Osteoblast (primary cell): ENCODE measurements around the gene GTPBP10. TPM values are rescaled to one million over a fixed set of nuclear protein-coding genes. Genes with fewer than 3 reads are reported as not detected.

Experiments
- DNase-seq: peaks from one replicate; pipeline ENCODE4 v3.0.0; 2011; ENCODE audit warnings: low spot score, mixed read lengths; ENCODE audit not compliant: insufficient read length; ENCODE audit errors: missing footprints
- H2AFZ ChIP-seq: 2 replicates; pipeline ENCODE4 v1.6.0; 2011; ENCODE audit warnings: mild to moderate bottlenecking, low read length
- H3K27ac ChIP-seq: 2 replicates; pipeline ENCODE4 v1.5.1; 2011; ENCODE audit warnings: mild to moderate bottlenecking, low read depth, low read length, moderate library complexity
- H3K27me3 ChIP-seq: 2 replicates; pipeline ENCODE4 v1.6.0; 2012; ENCODE audit warnings: mild to moderate bottlenecking, control low read depth, inconsistent platforms, low read length, moderate library complexity; ENCODE audit not compliant: insufficient read depth
- H3K36me3 ChIP-seq: 2 replicates; pipeline ENCODE4 v1.5.1; 2011; ENCODE audit warnings: mild to moderate bottlenecking, low read length, control low read depth, moderate library complexity; ENCODE audit not compliant: insufficient read depth
- H3K4me1 ChIP-seq: 2 replicates; pipeline ENCODE4 v1.5.1; 2011; ENCODE audit warnings: mild to moderate bottlenecking, low read length, control low read depth, moderate library complexity; ENCODE audit not compliant: insufficient read depth
- H3K4me2 ChIP-seq: 2 replicates; pipeline ENCODE4 v1.6.0; 2011; ENCODE audit warnings: mild to moderate bottlenecking, low read length; ENCODE audit not compliant: insufficient read depth
- H3K4me3 ChIP-seq: fragments of 200-600 bp; sonication (generic); 3 replicates; pipeline ENCODE4 v1.5.1; 2012; ENCODE audit warnings: mild to moderate bottlenecking, low read length, inconsistent platforms; ENCODE audit not compliant: insufficient read depth
- H3K79me2 ChIP-seq: 2 replicates; pipeline ENCODE4 v1.6.0; 2012; ENCODE audit warnings: mild to moderate bottlenecking, low read length, control low read depth, inconsistent platforms; ENCODE audit not compliant: insufficient read depth
- H3K9me3 ChIP-seq: 2 replicates; pipeline ENCODE4 v1.5.1; 2011; ENCODE audit warnings: low read depth, low read length, control low read depth
- H4K20me1 ChIP-seq: 2 replicates; pipeline ENCODE4 v1.6.0; 2012; ENCODE audit warnings: mild to moderate bottlenecking, low read length, control low read depth; ENCODE audit not compliant: insufficient read depth
- total RNA-seq: library from RNA; depleted of rRNA; stranded (reverse); fragments of >200 nt; gene quantifications from 2 replicates; pipeline ENCODE4 v1.2.3, GENCODE V29; 2012
- TF ChIP-seq, protein P1 (sequence below): IDR thresholded peaks from 2 replicates; pipeline ENCODE4 v1.5.1; 2011; ENCODE audit warnings: mild to moderate bottlenecking, low read depth, low read length, moderate library complexity; ENCODE audit errors: extremely low read depth

The GTPBP10 gene
- total RNA-seq, 1 donor = 21.0 TPM

DNA sequence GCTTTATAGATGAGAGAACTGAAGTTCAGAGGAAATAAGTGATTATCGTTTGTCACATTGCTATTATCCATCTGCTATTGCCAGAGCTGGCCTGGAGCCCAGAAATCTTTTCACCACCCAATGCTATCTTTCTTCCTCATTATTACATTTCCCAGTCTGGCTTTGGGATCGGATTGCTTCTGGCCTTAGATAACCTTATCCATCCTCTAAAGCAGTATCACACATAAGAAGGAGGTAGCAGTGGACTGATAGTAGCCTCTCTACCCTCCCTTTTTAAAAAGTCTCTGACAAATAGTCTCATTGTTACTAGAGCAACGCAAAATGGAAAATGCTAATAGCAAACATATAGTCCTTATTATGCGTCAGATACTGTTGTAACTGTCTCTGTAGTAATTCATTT, 55.5 kb downstream of the GTPBP10 start:
- Histone ChIP-seq H3K36me3 (peaks cover 14% of the 10 kb centered on the region), H3K79me2 (peaks cover 26% of the 10 kb centered on the region), H3K4me1 (peaks cover 12% of the 10 kb centered on the region), H3K4me3 (no peak overlapping the region), H3K27ac (no peak overlapping the region), H2AFZ (no peak overlapping the region), H4K20me1 (no peaks in the 10 kb centered on the region), H3K9me3 (no peaks in the 10 kb centered on the region), H3K4me2 (no peak overlapping the region), H3K27me3 (no peaks in the 10 kb centered on the region)
- TF ChIP-seq, protein P1, sequence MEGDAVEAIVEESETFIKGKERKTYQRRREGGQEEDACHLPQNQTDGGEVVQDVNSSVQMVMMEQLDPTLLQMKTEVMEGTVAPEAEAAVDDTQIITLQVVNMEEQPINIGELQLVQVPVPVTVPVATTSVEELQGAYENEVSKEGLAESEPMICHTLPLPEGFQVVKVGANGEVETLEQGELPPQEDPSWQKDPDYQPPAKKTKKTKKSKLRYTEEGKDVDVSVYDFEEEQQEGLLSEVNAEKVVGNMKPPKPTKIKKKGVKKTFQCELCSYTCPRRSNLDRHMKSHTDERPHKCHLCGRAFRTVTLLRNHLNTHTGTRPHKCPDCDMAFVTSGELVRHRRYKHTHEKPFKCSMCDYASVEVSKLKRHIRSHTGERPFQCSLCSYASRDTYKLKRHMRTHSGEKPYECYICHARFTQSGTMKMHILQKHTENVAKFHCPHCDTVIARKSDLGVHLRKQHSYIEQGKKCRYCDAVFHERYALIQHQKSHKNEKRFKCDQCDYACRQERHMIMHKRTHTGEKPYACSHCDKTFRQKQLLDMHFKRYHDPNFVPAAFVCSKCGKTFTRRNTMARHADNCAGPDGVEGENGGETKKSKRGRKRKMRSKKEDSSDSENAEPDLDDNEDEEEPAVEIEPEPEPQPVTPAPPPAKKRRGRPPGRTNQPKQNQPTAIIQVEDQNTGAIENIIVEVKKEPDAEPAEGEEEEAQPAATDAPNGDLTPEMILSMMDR = no peak
- no peak for DNase-seq

DNA sequence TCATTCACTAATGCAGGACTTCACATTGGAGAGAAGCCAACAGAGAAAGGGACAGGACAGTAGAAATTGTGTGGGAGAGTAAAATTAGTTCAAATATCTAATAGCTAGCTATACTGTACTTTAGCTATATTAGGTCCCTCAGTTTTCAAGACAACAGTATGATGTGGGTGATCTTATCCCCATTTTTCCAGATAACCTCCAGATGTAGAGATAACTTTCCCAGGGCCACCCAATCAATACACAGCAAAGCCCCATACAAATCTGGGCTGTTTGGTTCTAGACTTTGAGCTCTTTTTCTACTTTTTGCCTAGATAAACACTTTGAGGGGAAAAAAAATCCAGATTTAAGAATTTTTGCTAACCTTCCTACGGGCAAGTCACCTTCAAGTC, 56.3 kb downstream of the GTPBP10 start:
- TF ChIP-seq, protein P1 = no peak
- DNase-seq = no peak
- Histone ChIP-seq H4K20me1 (no peaks in the 10 kb centered on the region), H2AFZ (peak overlapping the region; percentile 93), H3K79me2 (peaks cover 34% of the 10 kb centered on the region), H3K4me3 (peak overlapping the region; percentile 88), H3K27ac (peak overlapping the region; percentile 100), H3K27me3 (no peaks in the 10 kb centered on the region), H3K4me1 (peaks cover 12% of the 10 kb centered on the region), H3K4me2 (peak overlapping the region; percentile 100), H3K36me3 (peaks cover 14% of the 10 kb centered on the region), H3K9me3 (no peaks in the 10 kb centered on the region)

DNA sequence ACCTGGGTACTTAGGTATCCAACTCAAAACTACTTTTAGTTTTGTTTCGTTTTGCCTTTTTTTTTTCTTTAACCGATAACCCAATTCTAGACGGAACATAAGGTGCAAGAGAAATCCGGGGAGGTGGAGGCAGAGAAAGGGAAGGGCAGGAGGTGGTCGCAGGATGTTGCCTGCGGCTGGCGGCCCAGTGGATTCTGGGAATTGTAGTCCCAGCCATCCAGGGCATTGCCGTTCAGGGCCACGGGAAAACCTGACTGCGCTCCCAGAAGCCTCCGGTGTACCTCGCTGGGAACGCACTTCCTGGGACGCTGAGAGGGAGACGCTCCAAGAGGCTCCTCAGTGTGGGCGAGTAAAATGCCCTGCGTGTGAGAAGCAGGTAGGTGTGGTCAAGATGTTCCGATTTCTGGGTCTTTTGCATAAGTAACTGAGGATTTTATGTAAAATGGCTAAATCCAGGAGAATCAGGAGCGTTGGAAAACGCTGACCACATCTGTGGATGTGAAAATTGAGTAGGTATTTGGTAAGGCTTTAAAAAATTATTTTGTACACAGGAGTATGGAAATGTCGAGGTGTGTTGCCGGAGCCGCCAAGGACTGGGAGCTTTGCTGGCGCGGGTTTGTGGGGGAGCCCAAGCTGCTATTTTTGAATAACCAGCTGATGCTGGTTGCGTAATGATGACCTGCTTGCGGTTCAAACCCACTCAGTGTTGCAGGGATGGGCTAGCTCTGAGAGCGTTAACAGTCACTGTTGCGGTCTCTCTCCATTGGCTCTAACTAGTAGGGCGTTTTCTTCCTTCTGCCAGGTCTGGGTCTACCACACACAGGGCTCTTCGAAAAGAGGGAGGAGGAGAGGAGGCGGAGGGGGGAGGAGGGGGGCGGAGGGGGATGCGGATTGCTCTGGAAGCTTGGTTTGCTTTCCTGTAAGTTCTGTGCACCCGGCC, 56.9 kb downstream of the GTPBP10 start, which contains the start of gene CLDN12:
Gene CLDN12, plus strand, starts transcription at position 288 of the 940 bp plus-strand sequence. CDS start 9,216 bp downstream, outside the sequence.
- peak within 1 kb of the TSS; percentile 93 for H2AFZ ChIP-seq
- H3K27ac ChIP-seq = peak within 1 kb of the TSS; percentile 100
- TF ChIP-seq, protein P1 = no peak
- no peaks in the 10 kb centered on the region for H3K9me3 ChIP-seq
- H3K36me3 ChIP-seq = peaks cover 17% of the 10 kb centered on the region
- H3K4me2 ChIP-seq = peak within 1 kb of the TSS; percentile 100
- peaks cover 12% of the 10 kb centered on the region for H3K4me1 ChIP-seq
- peak; percentile 90 for DNase-seq
- no peaks in the 10 kb centered on the region for H4K20me1 ChIP-seq
- H3K79me2 ChIP-seq = peaks cover 41% of the 10 kb centered on the region
- H3K27me3 ChIP-seq = no peaks in the 10 kb centered on the region
- peak within 1 kb of the TSS; percentile 88 for H3K4me3 ChIP-seq

DNA sequence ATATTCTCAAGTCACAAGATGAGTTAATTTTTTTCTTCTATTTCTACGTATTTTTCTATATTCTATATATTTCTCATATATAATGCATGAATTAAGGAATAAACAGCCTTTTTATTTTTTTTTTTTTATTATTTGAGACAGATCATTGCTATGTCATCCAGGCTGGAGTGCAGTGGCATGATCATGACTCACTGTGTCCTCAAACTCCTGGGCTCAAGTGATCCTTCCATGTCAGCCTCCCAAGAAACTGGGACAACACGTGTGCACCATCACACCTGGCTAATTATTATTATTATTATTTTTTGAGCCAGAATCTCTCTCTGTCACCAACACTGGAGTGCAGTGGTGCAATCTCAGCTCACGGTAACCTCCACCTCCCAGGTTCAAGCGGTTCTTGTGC, 58.3 kb downstream of the GTPBP10 start:
- Histone ChIP-seq H3K9me3 (no peaks in the 10 kb centered on the region), H3K4me1 (peaks cover 12% of the 10 kb centered on the region), H4K20me1 (no peaks in the 10 kb centered on the region), H3K27me3 (no peaks in the 10 kb centered on the region), H3K36me3 (peaks cover 26% of the 10 kb centered on the region), H3K79me2 (peaks cover 51% of the 10 kb centered on the region), H3K27ac (peak overlapping the region; percentile 49), H2AFZ (no peak overlapping the region), H3K4me3 (no peak overlapping the region), H3K4me2 (peak overlapping the region; percentile 100)
- TF ChIP-seq, protein P1 = no peak
- no peak for DNase-seq
